ENCODE measurements around the gene BICDL1. TPM values are rescaled to one million over a fixed set of nuclear protein-coding genes. Genes with fewer than 3 reads are reported as not detected.

Gene BICDL1
- total RNA-seq, 1 experiment from 2014 or later: 2.4 TPM

GRCh38 chr12:120121766-120122293 lies 132.8 kb downstream of the BICDL1 start:
- intact Hi-C loops (cut with micrococcal nuclease; ENCODE audit: unreplicated experiment): no loop called here
- POLR2A ChIA-PET (ENCODE audit: low non-redundant PET): no interaction called here
- no peaks in the 10 kb centered on the region for H3K9me3 ChIP-seq (ENCODE audit: low read depth, low read length, poor library complexity, severe bottlenecking)
- TF ChIP-seq CTCF (conservative IDR thresholded peaks at IDR 0.05; ENCODE audit: low read depth, low read length) (no peak), EZH2 (IDR thresholded peaks at IDR 0.05; ENCODE audit: borderline replicate concordance, low read depth, low read length, poor library complexity, severe bottlenecking) (no peak)
- no peak overlapping the region for H3K27ac ChIP-seq (ENCODE audit: low read depth, low read length, poor library complexity, severe bottlenecking)
- BruUV-seq (replicated peaks): no TSS peak
- no peak overlapping the region for H3K4me3 ChIP-seq (ENCODE audit: low read depth, low read length, poor library complexity, severe bottlenecking)
- DNase-seq (ENCODE audit: low spot score): no peak
- H3K27me3 ChIP-seq (replicated peaks; ENCODE audit: insufficient read depth, low read depth, low read length, poor library complexity): no peaks in the 10 kb centered on the region
- H3K4me1 ChIP-seq (ENCODE audit: insufficient read depth, low read length, poor library complexity, severe bottlenecking): peaks cover 9% of the 10 kb centered on the region
- H3K36me3 ChIP-seq (ENCODE audit: insufficient read depth, low read length, poor library complexity, severe bottlenecking): peaks cover 5% of the 10 kb centered on the region
- CTCF ChIA-PET: no interaction called here

GRCh38 chr12:120125029-120125428 lies 136.0 kb downstream of the BICDL1 start:
- POLR2A ChIA-PET (ENCODE audit: low non-redundant PET): no interaction called here
- no TSS peak for BruUV-seq (replicated peaks)
- TF ChIP-seq EZH2 (IDR thresholded peaks at IDR 0.05; ENCODE audit: borderline replicate concordance, low read depth, low read length, poor library complexity, severe bottlenecking) (no peak), CTCF (conservative IDR thresholded peaks at IDR 0.05; ENCODE audit: low read depth, low read length) (no peak)
- intact Hi-C loops (cut with micrococcal nuclease; ENCODE audit: unreplicated experiment): no loop called here
- H3K27ac ChIP-seq (ENCODE audit: low read depth, low read length, poor library complexity, severe bottlenecking): no peak overlapping the region
- H3K4me1 ChIP-seq (ENCODE audit: insufficient read depth, low read length, poor library complexity, severe bottlenecking): no peaks in the 10 kb centered on the region
- no peak overlapping the region for H3K4me3 ChIP-seq (ENCODE audit: low read depth, low read length, poor library complexity, severe bottlenecking)
- H3K9me3 ChIP-seq (ENCODE audit: low read depth, low read length, poor library complexity, severe bottlenecking): no peaks in the 10 kb centered on the region
- CTCF ChIA-PET: no interaction called here
- peaks cover 35% of the 10 kb centered on the region for H3K36me3 ChIP-seq (ENCODE audit: insufficient read depth, low read length, poor library complexity, severe bottlenecking)
- no peak for DNase-seq (ENCODE audit: low spot score)
- H3K27me3 ChIP-seq (replicated peaks; ENCODE audit: insufficient read depth, low read depth, low read length, poor library complexity): no peaks in the 10 kb centered on the region

GRCh38 chr12:120125792-120126634 lies 137.0 kb downstream of the BICDL1 start:
- POLR2A ChIA-PET (ENCODE audit: low non-redundant PET): no interaction called here
- Histone ChIP-seq H3K36me3 (ENCODE audit: insufficient read depth, low read length, poor library complexity, severe bottlenecking) (peaks cover 44% of the 10 kb centered on the region), H3K4me1 (ENCODE audit: insufficient read depth, low read length, poor library complexity, severe bottlenecking) (no peaks in the 10 kb centered on the region), H3K4me3 (ENCODE audit: low read depth, low read length, poor library complexity, severe bottlenecking) (no peak overlapping the region), H3K9me3 (ENCODE audit: low read depth, low read length, poor library complexity, severe bottlenecking) (no peaks in the 10 kb centered on the region), H3K27ac (ENCODE audit: low read depth, low read length, poor library complexity, severe bottlenecking) (no peak overlapping the region), H3K27me3 (replicated peaks; ENCODE audit: insufficient read depth, low read depth, low read length, poor library complexity) (no peaks in the 10 kb centered on the region)
- CTCF ChIA-PET: no interaction called here
- intact Hi-C loops (cut with micrococcal nuclease; ENCODE audit: unreplicated experiment): no loop called here
- TF ChIP-seq CTCF (conservative IDR thresholded peaks at IDR 0.05; ENCODE audit: low read depth, low read length) (no peak), EZH2 (IDR thresholded peaks at IDR 0.05; ENCODE audit: borderline replicate concordance, low read depth, low read length, poor library complexity, severe bottlenecking) (no peak)
- no peak for DNase-seq (ENCODE audit: low spot score)
- BruUV-seq (replicated peaks): no TSS peak

All from A673 (cell line).